Activated T-helper 1 cell treated with anti-CD3 and anti-CD28 coated beads, Interleukin-12 subunit alpha, Interleukin-12 subunit beta, Interleukin-2, Interleukin-4 antibody, amounts not matched to agents 30 ng/mL and 10 ng/mL and 1 ng/mL, durations not matched to agents 14 hours and 24 hours and 36 hours (primary cell): Measurements from ENCODE around the gene APOL4. TPM values are rescaled to one million over a fixed set of nuclear protein-coding genes. Genes with fewer than 3 reads are reported as not detected.

Source experiments
- DNase-seq: peaks from one replicate; pipeline ENCODE4 v3.0.0; 2021; ENCODE audit warnings: low spot score
- H3K27ac Mint-ChIP-seq: one replicate; pipeline ENCODE4 v1.8.0; 2021; ENCODE audit warnings: mild to moderate bottlenecking, mixed read lengths
- H3K27me3 Mint-ChIP-seq: one replicate; pipeline ENCODE4 v1.8.0; 2022; ENCODE audit warnings: mild to moderate bottlenecking, moderate library complexity, mixed read lengths; ENCODE audit not compliant: insufficient read depth
- H3K36me3 Mint-ChIP-seq: one replicate; pipeline ENCODE4 v1.8.0; 2021; ENCODE audit warnings: low read depth, mixed read lengths
- H3K4me1 Mint-ChIP-seq: one replicate; pipeline ENCODE4 v1.8.0; 2021; ENCODE audit warnings: low read depth, mixed read lengths
- H3K4me3 Mint-ChIP-seq: one replicate; pipeline ENCODE4 v1.8.0; 2021; ENCODE audit warnings: mild to moderate bottlenecking, moderate library complexity, mixed read lengths
- H3K9me3 Mint-ChIP-seq: one replicate; pipeline ENCODE4 v1.8.0; 2021; ENCODE audit warnings: mixed read lengths
- intact Hi-C: fragments of 100-400 bp; cut with micrococcal nuclease; formaldehyde crosslinking; loops from one replicate; pipeline ENCODE4 v1.15.1; 2024
- total RNA-seq: library from RNA; stranded (reverse); gene quantifications from 2 replicates; pipeline ENCODE4 v1.2.3, GENCODE V29; 2022

The APOL4 gene
- total RNA-seq, 1 donor from 2014 or later: 0.18 TPM

DNA sequence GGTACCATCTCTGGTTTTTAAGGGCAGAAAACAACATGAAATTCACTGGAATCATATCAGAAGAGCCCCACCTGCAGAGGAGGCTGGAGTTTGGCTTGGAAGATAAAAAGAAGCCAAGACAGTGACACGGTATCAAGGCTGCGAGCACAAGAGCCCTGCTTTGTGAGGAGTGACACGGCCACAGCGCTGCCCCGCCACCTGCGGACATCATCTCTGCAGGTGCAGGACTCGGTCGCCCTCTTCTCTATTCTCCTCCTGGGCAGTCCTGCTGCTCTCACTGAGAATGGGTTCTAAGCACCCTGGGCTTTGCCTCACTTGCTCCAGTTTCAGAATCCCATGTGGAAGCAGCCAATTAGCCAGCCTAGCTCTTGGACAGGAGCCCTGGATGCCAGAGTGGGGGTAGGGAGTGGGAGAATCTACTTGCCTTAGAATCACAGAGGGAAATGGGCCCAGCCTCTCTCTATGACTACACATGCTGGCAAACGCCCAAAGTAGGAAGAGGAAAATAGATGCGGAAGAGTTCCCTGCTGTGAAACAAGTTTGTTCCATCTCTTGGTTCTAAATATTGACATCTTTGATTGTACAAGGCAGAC is 17.1 kb downstream of the APOL4 start:
- no peak overlapping the region for H3K4me3 Mint-ChIP-seq
- no peak for DNase-seq
- no peaks in the 10 kb centered on the region for H3K36me3 Mint-ChIP-seq
- H3K27me3 Mint-ChIP-seq: peaks cover 5% of the 10 kb centered on the region
- H3K4me1 Mint-ChIP-seq: peaks cover 5% of the 10 kb centered on the region
- intact Hi-C loops: no loop called here
- no peak overlapping the region for H3K27ac Mint-ChIP-seq
- no peaks in the 10 kb centered on the region for H3K9me3 Mint-ChIP-seq

GRCh38 chr22:36183446-36183845 is 18.2 kb downstream of the APOL4 start:
- no peaks in the 10 kb centered on the region for H3K36me3 Mint-ChIP-seq
- no peak for DNase-seq
- no peak overlapping the region for H3K27ac Mint-ChIP-seq
- no peaks in the 10 kb centered on the region for H3K9me3 Mint-ChIP-seq
- no peak overlapping the region for H3K4me3 Mint-ChIP-seq
- intact Hi-C loops: no loop called here
- H3K4me1 Mint-ChIP-seq: peaks cover 5% of the 10 kb centered on the region
- peaks cover 4% of the 10 kb centered on the region for H3K27me3 Mint-ChIP-seq

- Mint-ChIP-seq H3K4me3 (no peak overlapping the region), H3K4me1 (peaks cover 5% of the 10 kb centered on the region), H3K9me3 (no peaks in the 10 kb centered on the region), H3K27me3 (peaks cover 4% of the 10 kb centered on the region), H3K36me3 (no peaks in the 10 kb centered on the region), H3K27ac (no peak overlapping the region)
- no peak for DNase-seq
- intact Hi-C loops: no loop called here
These were observed 18.8 kb downstream of the APOL4 start for GRCh38 chr22:36182857-36183256.

DNA sequence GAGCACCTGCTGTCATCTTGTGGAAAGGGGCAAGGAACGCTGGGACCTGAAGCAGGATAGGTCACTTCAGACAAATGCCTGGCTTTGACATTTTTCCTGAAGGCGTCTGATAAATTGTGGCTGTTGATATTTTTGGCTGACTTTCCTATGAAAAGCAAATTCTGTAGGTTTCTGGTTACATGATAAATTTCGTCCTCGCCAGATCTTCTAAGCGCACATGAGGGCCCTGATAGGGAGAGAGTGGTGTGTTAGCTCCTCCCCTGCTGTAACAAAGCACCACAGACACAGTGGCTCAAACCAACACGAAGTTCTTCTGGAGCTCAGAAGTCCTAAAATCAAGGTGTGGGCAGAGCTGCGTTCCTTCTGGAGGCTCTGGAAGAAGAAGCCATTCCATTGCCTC is 19.6 kb downstream of the APOL4 start:
- Mint-ChIP-seq H3K27ac (no peak overlapping the region), H3K36me3 (no peaks in the 10 kb centered on the region), H3K9me3 (peaks cover 3% of the 10 kb centered on the region), H3K4me3 (no peak overlapping the region), H3K4me1 (peaks cover 5% of the 10 kb centered on the region), H3K27me3 (peaks cover 4% of the 10 kb centered on the region)
- DNase-seq: no peak
- intact Hi-C loops: no loop called here

DNA sequence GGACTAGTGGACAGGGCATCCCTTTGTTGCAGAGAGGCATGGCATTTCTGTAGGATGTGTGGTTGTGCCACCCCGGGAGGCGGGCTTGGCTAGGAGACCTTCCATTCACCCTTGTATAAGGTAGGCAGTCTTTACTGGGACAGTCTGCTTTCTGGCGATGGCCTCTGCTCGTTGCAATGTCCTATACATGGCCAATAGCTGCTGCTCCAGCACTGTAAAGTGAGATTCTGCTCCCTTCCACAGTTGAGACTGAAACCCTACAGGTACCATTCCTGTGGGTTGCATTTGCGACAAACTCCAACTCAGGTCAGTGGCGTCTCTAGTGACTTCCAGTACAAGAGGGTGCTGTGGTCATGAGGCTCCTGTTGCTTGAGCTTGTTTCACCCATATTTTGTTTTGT is 20.7 kb downstream of the APOL4 start:
- H3K36me3 Mint-ChIP-seq: no peaks in the 10 kb centered on the region
- intact Hi-C loops: loop anchor here (1.0 to 2.0 kb wide), 3 partner anchors 21 to 116 kb away; partner anchors contain the start of gene APOL3

DNA sequence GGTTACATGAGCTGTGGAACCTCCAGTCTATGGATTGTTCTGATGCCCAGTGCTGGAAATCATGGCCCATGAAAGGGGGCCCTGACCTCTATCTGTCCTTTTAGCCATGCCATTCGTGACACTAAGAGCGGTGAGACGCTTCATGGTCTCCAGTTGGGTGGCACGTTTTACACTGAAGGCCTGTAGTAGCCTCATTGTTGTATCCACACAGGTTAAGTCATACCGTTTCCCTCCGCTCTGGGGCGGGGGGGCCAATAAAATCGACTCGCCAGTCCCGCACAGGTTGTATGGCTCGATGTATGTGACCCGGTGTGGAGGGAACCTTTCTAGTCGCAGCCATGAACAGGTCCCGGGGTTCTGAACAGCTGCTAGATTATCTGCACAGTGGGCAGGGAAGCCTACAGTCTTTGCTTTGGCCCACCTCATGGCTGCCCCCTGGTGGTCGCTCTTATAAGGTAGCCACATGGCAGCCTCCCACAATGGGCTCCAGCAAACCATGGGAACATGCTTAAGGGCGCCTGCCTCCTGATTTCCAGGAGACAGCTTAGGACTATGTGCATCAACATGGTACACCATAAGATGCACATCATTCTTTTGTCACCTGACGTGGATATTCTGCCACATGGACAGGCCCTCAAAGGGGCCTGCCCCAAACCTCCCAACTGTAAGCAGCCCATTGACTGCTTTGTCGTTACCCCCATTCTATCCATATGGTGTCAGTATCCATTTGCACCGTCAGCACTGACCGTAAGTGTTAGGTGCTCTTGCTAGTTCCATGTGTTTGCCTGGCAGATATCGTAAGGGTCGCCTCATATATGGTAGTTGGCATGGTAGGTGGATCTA is 21.4 kb downstream of the APOL4 start:
- intact Hi-C loops: loop anchor here (1.0 to 2.0 kb wide), 3 partner anchors 20 to 115 kb away; partner anchors contain the start of gene APOL3
- no peaks in the 10 kb centered on the region for H3K27me3 Mint-ChIP-seq
- H3K27ac Mint-ChIP-seq: no peak overlapping the region
- DNase-seq: peak; percentile 62
- peaks cover 3% of the 10 kb centered on the region for H3K9me3 Mint-ChIP-seq
- H3K4me3 Mint-ChIP-seq: no peak overlapping the region
- H3K4me1 Mint-ChIP-seq: peaks cover 5% of the 10 kb centered on the region
- H3K36me3 Mint-ChIP-seq: no peaks in the 10 kb centered on the region

More for the DNA sequence above, 20.7 kb downstream of the APOL4 start:
- no peak for DNase-seq
- Mint-ChIP-seq H3K4me3 (no peak overlapping the region), H3K9me3 (peaks cover 3% of the 10 kb centered on the region), H3K4me1 (peaks cover 5% of the 10 kb centered on the region), H3K27ac (no peak overlapping the region), H3K27me3 (no peaks in the 10 kb centered on the region)

GRCh38 chr22:36177160-36177559 is 24.4 kb downstream of the APOL4 start:
- H3K27ac Mint-ChIP-seq: no peak overlapping the region
- H3K4me1 Mint-ChIP-seq: peaks cover 5% of the 10 kb centered on the region
- H3K4me3 Mint-ChIP-seq: no peak overlapping the region
- intact Hi-C loops: no loop called here
- H3K9me3 Mint-ChIP-seq: peaks cover 3% of the 10 kb centered on the region
- no peaks in the 10 kb centered on the region for H3K36me3 Mint-ChIP-seq
- no peaks in the 10 kb centered on the region for H3K27me3 Mint-ChIP-seq
- DNase-seq: no peak

DNA sequence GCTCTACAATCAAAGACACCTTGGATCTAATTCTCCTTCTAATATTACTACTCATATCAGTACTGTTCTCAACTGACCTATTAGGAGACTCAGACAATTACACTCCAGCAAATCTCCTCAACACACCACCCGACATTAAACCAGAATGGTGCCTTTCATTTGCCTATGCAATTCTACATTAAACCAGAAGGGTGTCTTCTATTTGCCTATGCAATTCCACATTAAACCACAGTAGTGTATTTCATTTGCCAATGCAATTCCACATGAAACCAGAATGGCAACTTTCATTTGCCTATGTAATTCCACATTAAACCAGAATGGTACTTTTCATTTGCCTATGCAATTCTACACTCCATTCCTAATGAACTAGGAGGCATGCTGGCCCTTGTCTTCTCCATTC is 25.7 kb downstream of the APOL4 start:
- H3K27me3 Mint-ChIP-seq: no peaks in the 10 kb centered on the region
- no peaks in the 10 kb centered on the region for H3K36me3 Mint-ChIP-seq
- intact Hi-C loops: no loop called here
- DNase-seq: no peak
- peaks cover 3% of the 10 kb centered on the region for H3K9me3 Mint-ChIP-seq
- no peak overlapping the region for H3K4me3 Mint-ChIP-seq
- no peak overlapping the region for H3K27ac Mint-ChIP-seq
- peaks cover 5% of the 10 kb centered on the region for H3K4me1 Mint-ChIP-seq

GRCh38 chr22:36171941-36172340 is 29.7 kb downstream of the APOL4 start:
- intact Hi-C loops: no loop called here
- H3K27me3 Mint-ChIP-seq: peaks cover 2% of the 10 kb centered on the region
- no peak overlapping the region for H3K4me3 Mint-ChIP-seq

DNA sequence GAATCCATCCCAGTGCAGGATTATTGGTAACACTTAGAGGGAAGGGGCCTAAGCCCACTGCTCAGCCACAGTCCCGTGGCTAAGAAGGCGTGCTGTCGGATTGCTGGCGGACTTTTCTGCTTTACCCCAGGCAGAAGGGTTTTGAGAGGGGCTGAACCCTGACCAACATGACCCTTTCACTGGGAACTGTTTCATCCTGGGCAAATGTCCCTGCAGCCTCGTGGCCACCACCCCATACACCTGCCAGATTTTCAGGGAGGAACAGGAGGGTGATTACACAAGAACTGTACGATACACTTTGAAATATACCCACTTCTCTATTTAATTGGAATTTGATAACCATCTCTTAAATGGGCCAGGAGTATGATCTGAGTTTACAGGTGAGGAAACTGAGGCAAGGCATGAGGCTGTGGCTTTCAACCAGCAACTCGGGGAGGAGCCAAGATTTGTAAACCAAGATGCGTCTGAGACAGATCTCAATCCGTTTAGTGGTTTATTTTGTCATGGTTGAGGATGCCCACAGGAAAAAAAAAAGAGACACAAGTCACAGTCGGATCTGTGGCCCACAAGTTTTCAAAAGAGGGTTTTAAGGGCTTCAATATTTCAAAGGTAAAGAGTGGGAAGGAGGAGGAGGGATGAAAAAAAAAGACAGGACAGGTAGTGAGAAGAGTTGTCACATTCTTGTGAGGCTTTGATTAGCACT is 34.9 kb downstream of the APOL4 start:
- DNase-seq: peak; percentile 21
- Mint-ChIP-seq H3K36me3 (no peaks in the 10 kb centered on the region), H3K4me1 (peaks cover 58% of the 10 kb centered on the region), H3K4me3 (no peak overlapping the region), H3K9me3 (peaks cover 5% of the 10 kb centered on the region), H3K27ac (peak overlapping the region; percentile 62), H3K27me3 (peaks cover 2% of the 10 kb centered on the region)
- intact Hi-C loops: loop anchor here (1.0 to 10.0 kb wide), 2 partner anchors 9 to 318 kb away; partner anchors contain the start of gene TXN2

More at GRCh38 chr22:36171941-36172340, 29.7 kb downstream of the APOL4 start:
- Mint-ChIP-seq H3K9me3 (peaks cover 5% of the 10 kb centered on the region), H3K27ac (no peak overlapping the region), H3K4me1 (peaks cover 6% of the 10 kb centered on the region), H3K36me3 (no peaks in the 10 kb centered on the region)
- DNase-seq: no peak

- Mint-ChIP-seq H3K36me3 (no peaks in the 10 kb centered on the region), H3K27me3 (peaks cover 2% of the 10 kb centered on the region), H3K27ac (no peak overlapping the region), H3K4me1 (peaks cover 64% of the 10 kb centered on the region), H3K4me3 (no peak overlapping the region), H3K9me3 (peaks cover 5% of the 10 kb centered on the region)
- DNase-seq: no peak
- intact Hi-C loops: loop anchor here (1.0 to 10.0 kb wide), 2 partner anchors 9 to 319 kb away; partner anchors contain the start of gene TXN2
These were observed 35.5 kb downstream of the APOL4 start for GRCh38 chr22:36166086-36166485.

DNA sequence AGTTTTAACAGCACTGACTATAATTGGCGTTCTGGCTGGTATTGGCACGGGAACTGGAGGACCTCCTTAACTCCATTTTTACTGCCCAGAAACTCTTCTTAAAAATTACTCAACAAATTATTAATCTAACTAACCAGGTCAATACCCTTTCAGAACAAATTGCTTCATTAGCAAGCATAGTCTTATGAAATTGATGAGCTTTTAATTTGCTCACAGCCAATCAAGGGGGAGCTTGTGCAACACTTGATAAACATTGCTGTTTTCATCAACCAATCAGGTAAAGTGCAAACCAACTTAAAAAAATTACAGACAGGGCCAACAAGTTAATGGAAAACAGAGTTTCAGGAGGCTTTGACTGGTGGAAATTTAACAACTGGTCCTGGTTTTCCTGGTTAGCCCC is 36.5 kb downstream of the APOL4 start:
- peaks cover 74% of the 10 kb centered on the region for H3K4me1 Mint-ChIP-seq
- no peak overlapping the region for H3K27ac Mint-ChIP-seq
- intact Hi-C loops: loop anchor here (10.0 kb wide), 1 partner anchor 320 kb away; the partner anchor contains the start of gene TXN2
- no peak for DNase-seq
- H3K4me3 Mint-ChIP-seq: no peak overlapping the region
- no peaks in the 10 kb centered on the region for H3K27me3 Mint-ChIP-seq
- no peaks in the 10 kb centered on the region for H3K36me3 Mint-ChIP-seq
- H3K9me3 Mint-ChIP-seq: peaks cover 5% of the 10 kb centered on the region
